GM10266 (cell line): Measurements from ENCODE around the gene PKD1.

Source experiments
- DNase-seq: peaks from one replicate; pipeline ENCODE4 v3.0.0; 2012; ENCODE audit errors: extremely low spot score
- CTCF ChIP-seq: IDR thresholded peaks from 2 replicates; pipeline ENCODE4 v1.5.1; 2012; ENCODE audit warnings: mild to moderate bottlenecking, low read depth; ENCODE audit not compliant: control insufficient read depth, insufficient read depth; ENCODE audit errors: missing control alignments

PKD1 gene

GRCh38 chr16:2149630-2150417 lies 14.1 kb upstream of the PKD1 start:
- DNase-seq = no peak
- no peak for TF ChIP-seq CTCF

GRCh38 chr16:2148714-2149629 lies 13.3 kb upstream of the PKD1 start:
- no peak for DNase-seq
- TF ChIP-seq CTCF = peak; percentile 28

GRCh38 chr16:2147981-2148671 lies 12.4 kb upstream of the PKD1 start, which contains the start of gene RAB26:
TSS of gene RAB26 (plus strand) at chr16:2148625. CDS start at chr16:2148784, 159 bp downstream.
- no peak for TF ChIP-seq CTCF

GRCh38 chr16:2147378-2147777 lies 11.7 kb upstream of the PKD1 start:
- DNase-seq = no peak
- TF ChIP-seq CTCF = no peak

More at GRCh38 chr16:2147981-2148671, 12.4 kb upstream of the PKD1 start, which contains the start of gene RAB26:
- DNase-seq = peak; percentile 72

GRCh38 chr16:2145843-2146242 lies 10.1 kb upstream of the PKD1 start:
- no peak for TF ChIP-seq CTCF
- DNase-seq = no peak

- DNase-seq = no peak
- TF ChIP-seq CTCF = no peak
These were observed 8.3 kb upstream of the PKD1 start for GRCh38 chr16:2143878-2144485.
